DMS79 treated with DMSO at 0.1 percent for 48 hours (cell line): ENCODE data around the gene PRDM2.

Experiments
- DNase-seq: peaks from one replicate; lab custom pipeline; 2025; lab: John Stamatoyannopoulos, UW

PRDM2 gene

GRCh38 chr1:13763991-13764390 lies 64.0 kb downstream of the PRDM2 start:
- no peak for DNase-seq

- DNase-seq, result no peak
Observed at GRCh38 chr1:13764588-13765332, 64.8 kb downstream of the PRDM2 start.

- no peak for DNase-seq
Observed at GRCh38 chr1:13766592-13767564, 66.9 kb downstream of the PRDM2 start.

GRCh38 chr1:13769212-13769611 lies 69.2 kb downstream of the PRDM2 start:
- no peak for DNase-seq

GRCh38 chr1:13769830-13770229 lies 69.8 kb downstream of the PRDM2 start:
- no peak for DNase-seq

- no peak for DNase-seq
Observed at GRCh38 chr1:13770743-13771142, 70.8 kb downstream of the PRDM2 start.

GRCh38 chr1:13771745-13772144 lies 71.8 kb downstream of the PRDM2 start:
- no peak for DNase-seq

GRCh38 chr1:13772271-13772670 lies 72.3 kb downstream of the PRDM2 start:
- no peak for DNase-seq

GRCh38 chr1:13774121-13774520 lies 74.1 kb downstream of the PRDM2 start:
- DNase-seq, result no peak

- DNase-seq, result no peak
Observed at GRCh38 chr1:13775459-13775858, 75.5 kb downstream of the PRDM2 start.

- DNase-seq, result no peak
Observed at GRCh38 chr1:13775916-13776315, 75.9 kb downstream of the PRDM2 start.

- DNase-seq, result no peak
Observed at GRCh38 chr1:13778431-13778830, 78.4 kb downstream of the PRDM2 start.

GRCh38 chr1:13779930-13780329 lies 79.9 kb downstream of the PRDM2 start:
- no peak for DNase-seq

- DNase-seq, result no peak
Observed at GRCh38 chr1:13780780-13781179, 80.8 kb downstream of the PRDM2 start.

- no peak for DNase-seq
Observed at GRCh38 chr1:13781228-13781627, 81.2 kb downstream of the PRDM2 start.

- DNase-seq, result no peak
Observed at GRCh38 chr1:13781907-13782633, 82.1 kb downstream of the PRDM2 start.

- DNase-seq, result no peak
Observed at GRCh38 chr1:13782634-13783360, 82.8 kb downstream of the PRDM2 start.

- no peak for DNase-seq
Observed at GRCh38 chr1:13783551-13783950, 83.6 kb downstream of the PRDM2 start.

GRCh38 chr1:13784971-13785370 lies 85.0 kb downstream of the PRDM2 start:
- no peak for DNase-seq

GRCh38 chr1:13786541-13786940 lies 86.6 kb downstream of the PRDM2 start:
- no peak for DNase-seq

- DNase-seq, result no peak
Observed at GRCh38 chr1:13788795-13789194, 88.8 kb downstream of the PRDM2 start.
